Activated T-helper 1 cell treated with anti-CD3 and anti-CD28 coated beads, Interleukin-2, amount 50 U/mL, for 16 hours (primary cell): ENCODE results near the gene ALPP.
"Not testable (repeated sequence)": the region's sequence is repeated elsewhere in the genome, so short reads cannot be mapped to it uniquely, and the experiment has no call there.

Source experiments
- DNase-seq, 2 donors: peaks; one replicate each; pipeline ENCODE4 v3.0.0-alpha.2; 2020; ENCODE audit warnings: low read depth in 1 of 2, low spot score in 1 of 2

Gene ALPP

GRCh38 chr2:232400256-232401015 is 21.9 kb downstream of the ALPP start:
- DNase-seq = no peak

- no peak for DNase-seq
Measured at GRCh38 chr2:232402518-232402917, 24.0 kb downstream of the ALPP start.

GRCh38 chr2:232405943-232406510 is 27.5 kb downstream of the ALPP start:
- DNase-seq = no peak

GRCh38 chr2:232406556-232407310 is 28.2 kb downstream of the ALPP start, which contains the start of gene ALPG:
ALPG (plus strand) TSS chr2:232406844; CDS start chr2:232406895, 51 bp downstream.
- DNase-seq = no peak

GRCh38 chr2:232407428-232408150 is 29.0 kb downstream of the ALPP start:
- not testable (repeated sequence) for DNase-seq

- not testable (repeated sequence) for DNase-seq
Measured at GRCh38 chr2:232408269-232408668, 29.7 kb downstream of the ALPP start.

- not testable (repeated sequence) for DNase-seq
Measured at GRCh38 chr2:232409617-232410016, 31.1 kb downstream of the ALPP start.

- DNase-seq = no peak
Measured at GRCh38 chr2:232410238-232410900, 31.8 kb downstream of the ALPP start.

GRCh38 chr2:232411901-232412629 is 33.5 kb downstream of the ALPP start:
- DNase-seq = no peak

- DNase-seq = no peak
Measured at GRCh38 chr2:232412986-232413385, 34.4 kb downstream of the ALPP start.

GRCh38 chr2:232415138-232415690 is 36.7 kb downstream of the ALPP start:
- no peak for DNase-seq

- no peak for DNase-seq
Measured at GRCh38 chr2:232415736-232416520, 37.4 kb downstream of the ALPP start.

- no peak for DNase-seq
Measured at GRCh38 chr2:232416521-232417470, 38.2 kb downstream of the ALPP start.

- DNase-seq = no peak
Measured at GRCh38 chr2:232417489-232417888, 38.9 kb downstream of the ALPP start.

GRCh38 chr2:232418056-232418455 is 39.5 kb downstream of the ALPP start:
- DNase-seq = no peak

GRCh38 chr2:232418466-232419244 is 40.1 kb downstream of the ALPP start:
- DNase-seq = no peak
